Measurements from ENCODE around the gene JAM2.

DNA sequence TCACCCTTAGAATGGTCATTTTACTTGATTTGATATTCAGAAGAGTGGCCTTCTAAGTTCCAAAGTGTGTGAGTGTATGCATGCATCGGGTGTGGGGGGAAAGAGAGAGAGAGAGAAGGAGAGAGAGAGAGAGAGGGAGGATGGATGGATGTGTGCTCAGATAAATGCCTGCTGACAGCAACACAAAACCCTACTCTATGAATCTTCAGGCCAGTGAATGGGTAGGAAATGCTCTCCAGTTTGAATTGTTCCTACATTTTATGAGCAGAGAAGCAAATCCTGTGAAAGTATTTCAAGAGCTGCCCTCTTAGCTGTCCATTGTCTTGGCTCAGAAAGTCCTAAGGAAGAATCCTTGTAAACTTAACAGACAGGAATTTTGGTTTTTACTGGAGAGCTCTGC, 7.4 kb downstream of the JAM2 start:
- TF ChIP-seq POLR2AphosphoS5 (IDR thresholded peaks at IDR 0.05) (no peak), POLR2A (IDR thresholded peaks at IDR 0.05; ENCODE audit: low read depth) (no peak), EP300 (IDR thresholded peaks at IDR 0.05) (no peak)
- TF ChIP-seq, protein P1, sequence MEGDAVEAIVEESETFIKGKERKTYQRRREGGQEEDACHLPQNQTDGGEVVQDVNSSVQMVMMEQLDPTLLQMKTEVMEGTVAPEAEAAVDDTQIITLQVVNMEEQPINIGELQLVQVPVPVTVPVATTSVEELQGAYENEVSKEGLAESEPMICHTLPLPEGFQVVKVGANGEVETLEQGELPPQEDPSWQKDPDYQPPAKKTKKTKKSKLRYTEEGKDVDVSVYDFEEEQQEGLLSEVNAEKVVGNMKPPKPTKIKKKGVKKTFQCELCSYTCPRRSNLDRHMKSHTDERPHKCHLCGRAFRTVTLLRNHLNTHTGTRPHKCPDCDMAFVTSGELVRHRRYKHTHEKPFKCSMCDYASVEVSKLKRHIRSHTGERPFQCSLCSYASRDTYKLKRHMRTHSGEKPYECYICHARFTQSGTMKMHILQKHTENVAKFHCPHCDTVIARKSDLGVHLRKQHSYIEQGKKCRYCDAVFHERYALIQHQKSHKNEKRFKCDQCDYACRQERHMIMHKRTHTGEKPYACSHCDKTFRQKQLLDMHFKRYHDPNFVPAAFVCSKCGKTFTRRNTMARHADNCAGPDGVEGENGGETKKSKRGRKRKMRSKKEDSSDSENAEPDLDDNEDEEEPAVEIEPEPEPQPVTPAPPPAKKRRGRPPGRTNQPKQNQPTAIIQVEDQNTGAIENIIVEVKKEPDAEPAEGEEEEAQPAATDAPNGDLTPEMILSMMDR (IDR thresholded peaks at IDR 0.05), result no peak

Measured in esophagus muscularis mucosa (tissue), 4 donors.